Mesenteric fat pad (tissue), 1 donor: Measurements from ENCODE around the gene ABR. TPM values are rescaled to one million over a fixed set of nuclear protein-coding genes. Genes with fewer than 3 reads are reported as not detected.
"Not testable (repeated sequence)": the region's sequence is repeated elsewhere in the genome, so short reads cannot be mapped to it uniquely, and the experiment has no call there.

Experiments
- DNase-seq: peaks from one replicate; pipeline ENCODE4 v3.0.0-alpha.2; 2020; ENCODE audit warnings: low spot score
- total RNA-seq: library from RNA; stranded (reverse); fragmentation: NEBNext Ultra II Directional; extraction: Animal tissue kit (Norgen Biotek cat#: 25700); gene quantifications from one replicate; pipeline ENCODE4 v1.2.1, GENCODE V29; 2021
- donor health status: DM: yes; HTN: yes; CAD: no.

ABR gene
- total RNA-seq, 1 donor from 2014 or later, result 103 TPM

DNA sequence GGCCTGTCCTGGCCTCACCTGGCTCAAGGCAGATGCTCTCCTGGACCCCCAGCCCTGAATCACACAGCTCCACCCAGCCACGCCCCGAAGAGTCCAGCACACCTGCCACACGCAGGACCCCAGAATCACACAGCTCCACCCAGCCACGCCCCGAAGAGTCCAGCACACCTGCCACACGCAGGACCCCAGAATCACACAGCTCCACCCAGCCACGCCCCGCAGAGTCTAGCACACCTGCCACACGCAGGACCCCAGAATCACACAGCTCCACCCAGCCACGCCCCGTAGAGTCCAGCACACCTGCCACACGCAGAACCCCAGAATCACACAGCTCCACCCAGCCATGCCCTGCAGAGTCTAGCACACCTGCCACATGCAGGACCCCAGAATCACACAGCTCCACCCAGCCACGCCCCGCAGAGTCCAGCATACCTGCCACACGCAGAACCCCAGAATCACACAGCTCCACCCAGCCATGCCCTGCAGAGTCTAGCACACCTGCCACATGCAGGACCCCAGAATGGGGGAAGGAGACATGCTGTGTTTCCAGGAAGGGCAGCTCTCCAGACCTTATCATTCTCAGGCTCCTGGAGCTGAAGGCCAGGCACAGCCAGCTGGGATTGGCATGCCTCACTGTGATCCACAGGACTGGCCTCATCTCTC is 105.7 kb downstream of the ABR start:
- not testable (repeated sequence) for DNase-seq

DNA sequence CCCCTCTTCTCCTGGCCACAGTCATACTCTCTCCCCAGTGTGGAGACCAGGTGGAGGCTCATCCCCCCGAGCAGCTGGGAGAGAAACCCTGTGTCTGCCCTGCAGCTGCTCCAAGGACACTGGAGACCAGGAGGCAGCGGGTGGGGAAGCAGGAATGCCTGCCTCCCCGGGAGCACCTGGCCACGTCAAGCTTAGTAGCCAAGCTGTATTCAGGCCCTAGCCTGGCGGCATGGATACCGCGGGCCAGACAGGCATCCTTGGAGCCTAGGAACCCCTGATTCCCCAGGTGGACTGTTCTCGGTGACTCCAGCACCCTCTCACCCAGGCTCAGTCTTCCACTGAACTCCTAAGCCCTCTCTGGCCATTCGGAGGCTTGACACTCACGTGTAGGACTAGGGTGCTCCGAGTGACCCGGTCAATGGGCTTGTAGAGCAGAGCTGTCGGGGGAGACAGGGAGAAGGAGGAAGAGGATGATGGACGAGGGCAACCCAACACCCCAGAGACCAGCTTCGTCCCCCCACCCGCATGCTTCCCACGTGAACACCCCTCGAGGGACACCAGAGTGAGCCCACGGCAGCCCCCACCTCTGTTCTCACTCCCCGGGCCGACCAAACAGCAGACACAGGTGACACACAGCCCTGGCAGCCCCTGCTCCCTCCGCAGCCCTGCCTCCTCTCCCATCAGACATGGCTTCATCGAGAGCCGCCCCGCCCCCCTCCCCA is 106.4 kb downstream of the ABR start:
- DNase-seq, result no peak

DNA sequence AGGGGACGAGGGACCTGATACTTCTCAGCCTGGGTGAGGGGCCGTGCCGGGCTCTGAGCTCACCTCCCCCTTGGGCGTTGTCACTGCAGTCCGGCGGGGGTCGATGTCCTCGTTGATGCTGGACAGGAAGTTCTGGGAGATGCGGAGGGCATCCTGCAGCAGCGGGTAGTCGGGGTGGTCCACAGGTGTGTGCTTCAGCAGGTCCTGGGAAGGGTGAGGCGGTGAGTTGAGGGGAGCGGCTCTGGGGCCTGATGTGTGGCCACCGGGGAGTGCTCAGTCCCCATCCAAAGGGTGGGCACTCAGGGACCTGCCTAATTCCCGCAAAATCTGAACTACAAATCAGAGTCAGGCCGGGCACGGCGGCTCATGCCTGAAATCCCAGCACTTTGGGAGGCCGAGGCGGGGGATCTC is 107.2 kb downstream of the ABR start:
- DNase-seq, result no peak

DNA sequence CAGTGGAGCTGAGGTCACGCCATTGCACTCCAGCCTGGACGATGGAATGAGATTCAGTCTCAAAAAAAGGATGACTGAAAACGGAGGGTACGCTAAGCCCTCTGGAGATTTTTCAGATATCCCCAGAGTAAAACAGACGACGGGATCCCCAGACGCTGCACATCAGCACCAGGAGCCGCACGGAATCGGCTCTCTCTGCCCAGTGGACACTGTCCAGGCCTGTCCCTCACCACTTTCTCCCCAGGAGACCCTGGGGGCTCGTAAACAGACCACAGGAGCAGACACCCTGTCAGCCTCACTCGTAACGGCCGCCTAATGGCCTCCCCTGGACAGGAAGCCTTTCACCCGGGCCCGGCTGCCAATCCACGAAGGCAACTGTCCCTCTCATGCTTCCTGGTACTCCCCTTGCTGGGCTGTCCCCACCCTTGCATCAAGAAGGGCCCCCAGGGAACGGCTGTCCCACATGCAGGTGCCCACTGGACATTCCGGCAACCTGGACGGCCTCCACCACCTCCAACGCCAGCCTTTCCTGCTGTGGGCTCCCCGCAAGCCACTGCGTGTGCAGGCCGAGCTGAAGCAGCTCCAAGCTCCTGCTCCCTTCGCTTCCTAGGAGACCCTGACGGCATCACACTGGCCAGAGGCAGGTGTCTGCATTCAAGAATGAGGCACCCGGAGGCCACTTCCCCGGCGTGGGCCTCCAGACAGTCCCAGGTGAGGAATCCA is 108.5 kb downstream of the ABR start:
- no peak for DNase-seq

DNA sequence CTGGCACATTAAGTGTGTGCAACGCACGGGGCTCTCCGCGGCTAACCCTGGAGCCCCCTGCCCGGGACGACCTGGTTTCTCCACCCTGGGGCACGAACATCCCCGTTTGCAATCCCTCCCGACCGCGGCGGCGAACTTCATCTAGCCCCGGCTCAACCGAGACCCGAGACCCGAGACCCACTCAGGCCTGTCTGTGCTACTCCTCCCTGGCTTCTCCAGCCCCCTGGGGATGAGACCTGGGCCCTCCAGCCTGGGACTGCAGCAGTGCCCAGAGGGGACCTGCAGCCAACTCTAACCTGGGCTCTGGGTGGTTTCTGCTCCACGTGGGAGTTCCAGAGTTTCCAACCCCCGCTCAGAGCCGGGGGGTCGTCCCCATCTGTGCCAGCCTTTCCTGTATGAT is 109.4 kb downstream of the ABR start:
- no peak for DNase-seq

DNA sequence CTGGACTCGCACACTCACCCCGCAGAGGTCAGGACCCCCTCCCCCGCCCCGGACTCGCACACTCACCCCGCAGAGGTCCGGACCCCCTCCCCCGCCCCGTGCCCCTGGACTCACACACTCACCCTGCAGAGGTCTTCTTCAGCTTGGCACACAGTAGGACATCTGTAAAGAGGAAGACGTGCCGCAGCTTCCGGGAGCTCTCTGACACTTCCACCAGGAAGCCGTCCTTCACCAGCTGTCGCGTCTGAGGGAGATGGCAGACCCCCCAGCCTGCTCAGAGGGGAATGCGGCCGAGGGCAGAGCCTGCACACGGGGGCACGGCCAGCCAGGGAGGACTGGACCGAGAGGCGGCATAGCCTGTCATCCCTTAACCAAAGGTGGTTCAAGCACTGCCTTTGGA is 109.9 kb downstream of the ABR start:
- DNase-seq, result no peak

DNA sequence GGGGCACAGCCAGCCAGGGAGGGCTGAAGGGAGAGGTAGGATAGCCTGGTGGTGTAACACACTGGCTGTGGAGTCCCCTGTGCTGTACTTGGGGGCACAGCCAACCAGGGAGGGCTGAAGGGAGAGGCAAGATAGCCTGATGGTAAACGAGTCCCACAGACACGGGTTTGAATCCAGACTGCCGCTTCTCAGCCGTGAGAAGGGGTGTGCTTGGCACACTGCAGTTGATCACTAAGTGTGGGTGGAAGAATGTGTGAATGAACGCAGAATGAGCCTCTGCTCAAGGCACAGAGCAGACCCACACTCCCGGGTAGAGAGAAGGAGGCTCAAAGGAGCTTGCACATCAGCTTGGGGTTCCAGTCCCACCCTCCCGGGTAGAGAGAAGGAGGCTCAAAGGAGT is 111.4 kb downstream of the ABR start:
- no peak for DNase-seq

DNA sequence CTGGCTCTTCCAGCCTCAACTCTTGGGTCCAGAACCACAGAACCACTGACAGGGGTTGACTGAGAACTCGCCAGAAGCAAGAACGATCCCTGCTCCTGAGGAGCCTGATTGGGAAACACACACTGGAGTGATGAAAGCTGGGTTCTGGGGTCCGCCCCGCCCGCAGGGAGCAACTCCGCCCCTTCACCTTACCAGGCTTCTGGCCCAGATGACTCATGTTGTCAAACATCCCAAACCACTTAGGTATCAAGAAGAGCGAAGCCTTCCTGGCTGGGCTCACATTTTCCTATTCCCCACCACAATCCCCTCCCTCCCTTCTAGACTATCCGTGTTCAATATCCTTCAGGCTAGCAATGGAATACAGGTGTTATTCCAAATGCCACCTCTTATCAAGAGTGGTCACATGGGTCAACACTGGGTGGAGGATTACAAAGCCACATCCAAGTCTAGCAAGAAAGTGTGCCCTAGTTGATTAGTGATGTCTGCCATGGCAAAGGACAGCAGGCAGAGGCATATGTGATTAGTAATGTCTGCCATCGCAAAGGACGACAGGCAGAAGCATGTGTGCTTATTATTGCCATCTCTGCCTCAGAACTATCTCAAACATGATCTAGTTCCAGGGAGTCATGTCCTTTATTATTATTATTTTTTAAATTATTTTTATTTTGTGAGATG is 112.4 kb downstream of the ABR start:
- DNase-seq, result no peak

DNA sequence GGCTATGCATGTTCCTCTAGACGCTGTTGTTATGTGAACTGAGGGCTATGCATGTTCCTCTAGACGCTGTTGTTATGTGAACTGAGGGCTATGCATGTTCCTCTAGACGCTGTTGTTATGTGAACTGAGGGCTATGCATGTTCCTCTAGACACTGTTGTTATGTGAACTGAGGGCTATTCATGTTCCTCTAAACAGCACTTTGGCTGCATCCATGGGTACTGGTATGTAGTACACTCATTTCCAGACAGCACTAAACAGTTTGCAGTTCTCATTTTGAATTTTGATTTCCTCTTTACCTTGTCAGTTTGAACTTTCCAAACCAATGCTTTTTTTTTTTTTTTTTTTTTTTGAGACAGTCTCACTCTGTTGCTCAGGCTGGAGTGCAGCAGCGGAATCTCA is 114.4 kb downstream of the ABR start:
- DNase-seq, result not testable (repeated sequence)

DNA sequence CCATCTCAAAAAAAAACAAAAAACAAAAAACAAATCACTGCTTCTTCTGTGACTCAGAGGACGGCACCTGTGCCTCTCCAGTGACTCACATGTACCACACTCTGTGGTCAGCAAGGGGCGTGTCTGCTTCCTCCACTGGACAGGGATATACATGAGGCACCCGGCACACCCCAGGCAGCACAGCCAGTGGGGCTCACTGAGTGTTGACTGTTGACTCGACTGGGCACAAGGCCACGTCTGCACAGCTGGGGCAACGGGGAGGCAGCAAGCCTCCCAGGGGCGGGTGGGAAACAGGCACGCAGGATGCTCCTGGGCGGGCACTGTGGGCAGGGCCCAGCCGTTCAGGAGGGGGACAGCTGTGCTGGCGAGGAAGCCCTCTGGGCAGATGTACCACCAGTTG is 118.8 kb downstream of the ABR start:
- DNase-seq, result no peak

DNA sequence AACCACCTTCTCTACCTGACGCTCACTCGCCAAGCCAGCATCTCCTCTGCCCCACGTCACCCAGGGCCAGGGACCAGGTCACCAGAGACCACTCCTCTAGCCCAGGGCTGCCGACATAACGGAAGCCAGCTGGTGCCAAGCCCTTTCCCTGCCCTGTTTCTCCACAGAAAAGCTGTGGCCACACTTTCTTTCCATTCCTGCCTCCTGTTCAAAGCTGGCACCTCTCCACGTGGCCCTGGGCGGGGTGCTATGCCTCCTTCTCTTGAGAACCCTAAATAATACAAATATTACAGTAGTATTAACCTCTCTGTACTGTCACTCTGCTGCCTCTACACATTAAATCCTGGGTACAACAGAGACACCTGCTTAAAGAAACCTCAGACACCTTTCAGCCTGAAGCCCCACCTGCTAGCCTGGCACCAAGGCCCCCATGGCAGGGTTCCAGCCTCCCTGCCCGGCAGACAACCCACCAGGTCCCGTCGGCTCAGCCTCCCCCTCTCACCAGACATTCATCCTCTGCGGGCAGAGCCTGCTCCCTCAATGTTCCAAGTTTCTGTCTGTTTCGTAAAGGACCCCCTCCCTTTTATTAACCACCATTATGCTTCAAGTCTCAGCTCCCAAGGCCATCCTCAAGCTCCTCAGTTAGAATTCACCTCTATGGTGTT is 120.5 kb downstream of the ABR start:
- DNase-seq, result no peak

DNA sequence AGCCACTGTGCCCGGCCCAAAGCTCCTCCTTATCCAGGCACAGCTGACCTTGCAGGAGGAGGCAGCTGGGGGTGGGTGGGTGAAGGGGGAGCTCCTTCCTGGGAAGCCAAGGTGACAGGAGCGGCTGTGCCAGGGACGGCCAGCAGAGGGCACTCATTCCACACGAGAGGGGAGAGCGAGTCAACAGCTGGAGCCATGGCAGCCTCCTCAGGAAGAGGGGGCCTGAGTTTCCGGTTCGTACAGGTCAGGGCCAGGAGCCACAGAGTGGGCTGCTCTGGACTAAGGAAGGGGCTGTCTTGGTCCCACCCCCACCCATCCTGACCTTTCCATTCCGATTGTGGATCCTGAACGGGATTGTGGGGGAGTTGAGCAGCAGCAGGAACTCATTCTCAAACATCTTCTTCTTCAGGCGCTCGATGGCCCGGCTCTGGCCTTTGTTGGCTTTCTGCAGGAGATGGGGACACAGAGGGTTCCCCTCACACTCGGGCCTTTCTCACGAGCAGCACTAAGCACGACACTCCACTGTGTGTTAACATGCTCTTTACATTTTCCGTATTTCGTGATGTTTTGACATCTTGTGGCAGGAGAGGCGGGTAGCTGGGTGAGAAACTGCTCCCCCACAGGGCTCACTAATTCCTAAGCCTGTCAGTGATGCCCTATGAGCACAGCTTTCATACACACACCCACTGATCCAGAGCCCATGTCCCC is 121.2 kb downstream of the ABR start:
- DNase-seq, result no peak

DNA sequence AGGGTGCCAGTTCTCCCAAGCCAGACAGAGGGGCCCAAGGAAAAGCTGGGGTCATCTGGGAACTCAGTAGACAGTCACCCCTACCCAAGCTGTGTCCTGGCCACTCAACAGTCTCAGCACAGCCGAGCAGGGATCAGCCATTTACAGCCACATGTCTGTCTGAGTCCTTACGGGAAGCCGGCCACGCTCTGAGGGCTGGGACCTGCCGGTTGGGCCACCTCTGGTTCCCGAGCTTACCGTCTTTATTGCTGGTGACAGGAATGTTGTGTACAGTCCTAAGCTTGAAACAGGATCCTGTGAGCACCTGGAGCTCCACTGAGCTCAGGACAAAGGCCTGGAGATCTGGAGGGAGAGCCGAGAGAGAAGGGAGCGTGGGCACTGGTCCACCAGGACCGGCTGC is 123.0 kb downstream of the ABR start:
- DNase-seq, result no peak

DNA sequence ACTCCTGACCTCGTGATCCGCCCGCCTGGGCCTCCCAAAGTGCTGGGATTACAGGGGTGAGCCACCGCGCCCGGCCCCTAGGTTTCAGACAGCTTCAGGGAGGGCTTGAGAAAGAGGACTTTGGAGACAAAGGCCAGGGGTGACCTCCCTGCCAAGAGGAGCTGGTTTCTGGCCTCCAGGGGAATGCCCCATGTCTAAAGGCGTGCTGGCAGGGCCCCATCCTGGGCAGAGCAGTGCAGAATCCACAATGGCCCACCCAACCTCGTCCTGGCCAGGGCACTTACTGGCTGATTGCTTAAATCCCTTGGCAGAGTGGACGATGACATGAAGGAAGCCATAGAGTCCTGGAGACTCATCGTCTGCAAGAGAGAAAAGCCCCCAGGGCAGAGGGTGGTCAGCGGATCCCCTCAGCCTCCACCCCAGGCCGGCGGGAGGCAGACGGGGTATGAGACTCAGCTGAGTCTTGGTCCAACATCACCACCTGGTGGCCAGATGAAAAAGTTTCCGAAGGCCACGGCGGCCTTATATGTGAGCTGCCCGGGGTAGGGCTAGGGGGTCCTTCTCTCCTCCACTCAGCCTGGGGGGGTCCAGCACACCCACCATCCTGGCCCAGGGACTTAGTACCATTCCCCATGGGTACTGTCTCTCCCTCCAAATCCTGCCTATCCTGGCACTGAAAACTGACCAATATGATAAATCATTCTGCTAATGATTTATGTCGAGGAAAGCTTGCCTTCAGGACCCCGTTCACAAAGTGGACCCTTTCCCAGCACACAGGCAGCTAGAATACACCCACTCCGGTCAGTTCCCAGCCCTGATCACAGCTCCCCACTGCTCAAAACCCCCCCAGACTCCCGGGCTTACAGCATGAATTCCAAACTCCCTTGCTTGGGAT is 123.8 kb downstream of the ABR start:
- no peak for DNase-seq

DNA sequence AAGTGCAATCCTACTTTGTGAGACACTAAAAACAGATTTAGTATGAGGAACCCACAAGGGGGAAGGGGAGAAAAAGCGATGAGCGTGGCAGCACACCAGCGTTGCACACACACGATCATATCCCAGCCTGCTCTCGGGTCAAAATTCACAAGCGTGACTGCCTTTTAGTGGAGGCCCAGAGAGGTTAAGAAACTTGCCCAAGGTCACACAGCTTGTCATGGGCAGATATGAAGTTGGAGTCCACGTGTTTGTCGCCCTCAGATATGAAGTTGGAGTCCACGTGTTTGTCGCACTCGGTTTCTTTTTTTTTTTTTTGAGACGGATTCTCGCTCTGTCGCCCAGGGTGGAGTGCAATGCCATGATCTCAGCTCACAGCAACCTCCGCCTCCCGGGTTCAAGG is 124.5 kb downstream of the ABR start:
- no peak for DNase-seq

DNA sequence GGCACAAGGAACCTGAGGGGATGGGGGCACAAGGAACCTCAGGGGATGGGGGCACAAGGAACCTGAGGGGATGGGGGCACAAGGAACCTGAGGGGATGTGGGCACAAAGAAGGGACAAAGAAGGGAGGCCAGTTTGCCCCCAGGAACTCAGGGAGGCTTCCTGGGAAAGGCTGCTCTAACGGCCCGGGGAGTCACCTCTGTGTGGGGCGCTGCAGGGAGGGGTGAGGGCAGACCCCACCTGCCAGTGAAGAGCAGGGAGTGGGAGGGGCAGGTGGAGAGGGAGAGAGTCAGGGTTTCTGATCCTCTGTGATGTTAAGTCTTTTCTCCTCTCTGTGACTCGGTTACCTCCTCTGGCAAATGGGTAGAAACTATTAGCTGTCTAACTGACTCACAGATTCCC is 125.1 kb downstream of the ABR start:
- no peak for DNase-seq

DNA sequence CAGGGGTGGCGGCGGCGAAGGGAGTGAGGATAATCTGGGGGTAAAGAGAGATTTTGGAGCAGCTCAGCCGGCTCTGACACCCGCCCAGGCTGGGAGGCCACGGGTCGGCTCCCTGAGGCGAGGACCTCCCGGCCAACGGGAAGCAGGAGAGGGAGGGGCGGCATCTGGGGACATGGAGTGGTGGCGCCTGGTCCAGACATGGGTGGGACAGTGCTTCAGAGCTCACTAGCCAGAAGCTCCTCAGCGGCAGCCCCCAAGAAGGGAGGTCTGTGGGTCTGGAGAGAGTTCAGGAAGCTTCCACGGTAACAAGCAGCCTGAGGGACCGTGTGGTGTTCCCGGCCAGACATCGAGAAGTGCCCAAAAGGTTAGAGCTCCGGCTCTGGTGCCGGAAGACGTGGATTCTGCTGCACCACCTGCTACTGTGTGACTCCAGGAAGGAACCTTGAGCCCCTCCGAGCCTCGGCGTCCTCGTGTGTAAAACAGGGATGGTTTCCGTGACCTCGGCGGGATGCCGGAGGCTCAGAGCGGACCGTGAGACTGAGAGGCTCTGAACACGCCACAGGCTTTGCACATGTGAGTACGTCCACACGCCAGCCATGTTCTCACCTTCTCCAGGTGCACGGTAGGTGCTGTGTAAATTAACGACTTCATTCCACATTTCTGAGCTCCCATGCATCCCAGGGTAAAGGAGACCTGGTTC is 126.0 kb downstream of the ABR start:
- DNase-seq, result no peak

DNA sequence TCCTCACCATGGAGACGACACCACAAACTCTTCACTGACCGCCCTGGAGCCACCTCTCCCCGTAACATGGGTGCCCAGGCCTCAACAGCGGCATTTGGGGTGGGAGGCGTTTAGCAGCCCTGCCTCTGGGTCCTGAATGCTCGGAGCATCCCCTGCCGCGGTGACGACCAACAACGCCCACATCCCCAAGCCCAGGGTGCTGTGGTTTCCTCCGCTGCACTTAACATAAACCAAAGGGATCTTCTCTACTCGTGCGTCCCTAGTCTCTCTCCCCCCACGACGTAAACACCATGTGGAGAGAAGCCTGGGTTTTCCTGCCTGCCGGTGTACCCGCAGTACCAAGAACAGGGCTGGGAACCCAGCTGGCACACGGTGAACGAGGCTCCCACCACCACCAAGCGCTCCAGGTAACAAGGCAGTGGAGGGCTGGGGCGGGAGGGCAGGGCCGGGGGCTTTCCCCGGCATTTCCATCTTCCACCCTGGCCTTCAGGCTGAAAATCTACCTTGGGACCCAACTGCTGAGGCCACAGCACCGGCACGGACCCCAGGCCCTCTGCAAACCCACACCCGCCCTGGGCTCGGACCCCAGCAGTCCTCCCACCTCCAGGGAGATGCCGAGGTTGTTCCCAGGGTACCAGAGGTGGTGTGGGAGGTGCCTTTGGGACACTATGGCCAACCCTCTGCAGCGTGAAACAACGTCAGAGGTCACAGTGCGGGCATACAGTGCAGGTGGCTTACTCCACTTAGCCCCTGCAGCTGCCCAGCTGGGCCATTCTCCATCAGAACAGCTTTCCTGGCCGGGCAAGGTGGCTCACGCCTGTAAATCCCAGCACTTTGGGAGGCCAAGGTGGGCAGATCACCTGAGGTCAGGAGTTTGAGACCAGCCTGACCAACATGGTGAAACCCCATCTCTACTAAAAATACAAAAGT is 128.5 kb downstream of the ABR start:
- DNase-seq, result no peak
